Stomach (tissue), 4 donors: ENCODE measurements around the gene HIGD1C.

Experiments used
- CTCF ChIP-seq, 7 experiments: fragments of 450-650 bp in 4 of 7; fragments of 200-600 bp in 3 of 7; sonication (generic) in 3 of 7; IDR thresholded peaks; one replicate each; pipeline ENCODE4 v1.5.1; 2016 to 2019; ENCODE audit warnings: antibody characterized with exemption in 7 of 7, control low read depth in 2 of 7, mild to moderate bottlenecking in 1 of 7
- POLR2A ChIP-seq, 4 donors: fragments of 450-650 bp; IDR thresholded peaks; one replicate each; pipeline ENCODE4 v1.6.1; 2016; ENCODE audit warnings: antibody characterized with exemption in 4 of 4, control low read depth in 2 of 4, mild to moderate bottlenecking in 1 of 4, moderate library complexity in 1 of 4
- POLR2AphosphoS5 ChIP-seq, 3 donors: sonication (generic); formaldehyde crosslinking; IDR thresholded peaks; one replicate each; pipeline ENCODE4 v1.6.1; 2016; ENCODE audit warnings: antibody characterized with exemption in 3 of 3

DNA sequence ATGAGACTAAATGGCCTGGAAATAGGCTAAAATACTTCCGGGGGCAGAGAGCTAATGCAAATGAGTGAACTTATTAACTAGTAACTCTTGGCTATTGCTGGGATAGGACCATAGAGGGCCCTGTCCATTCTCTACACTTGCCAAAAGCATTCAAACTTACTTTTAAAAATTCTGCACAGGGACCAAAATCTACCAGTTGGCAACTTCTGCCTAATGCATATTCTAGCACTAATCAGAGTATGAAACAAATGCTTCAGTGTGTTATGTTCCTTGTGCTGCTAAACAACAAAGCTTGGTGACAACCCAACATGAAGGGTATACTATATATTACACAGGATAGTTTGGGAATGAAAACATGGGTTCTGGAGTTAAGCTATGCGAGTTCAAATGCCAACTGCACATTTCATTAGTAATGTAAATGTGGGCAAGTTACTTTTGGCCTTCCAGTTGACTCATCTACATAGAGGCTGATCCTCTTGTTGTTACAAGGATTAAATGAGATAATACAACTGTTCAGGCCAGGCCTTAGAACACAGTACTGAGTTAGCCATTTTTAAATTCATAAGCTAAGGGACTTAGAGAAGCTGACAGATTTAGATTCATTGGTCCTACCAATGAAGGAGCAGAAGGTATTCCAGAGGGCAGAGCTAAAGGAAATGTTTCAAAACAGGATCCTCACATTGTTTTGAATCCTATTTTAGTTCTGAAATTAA, 32.4 kb downstream of the HIGD1C start:
- TF ChIP-seq CTCF (IDR thresholded peaks at IDR 0.05) (no peak), POLR2AphosphoS5 (IDR thresholded peaks at IDR 0.05) (no peak), POLR2A (IDR thresholded peaks at IDR 0.05) (no peak)
